H1 (cell line): ENCODE results near the gene CTDNEP1. TPM values are rescaled to one million over a fixed set of nuclear protein-coding genes. Genes with fewer than 3 reads are reported as not detected.

Experiments
- SIX5 ChIP-seq: IDR thresholded peaks from 2 replicates; pipeline ENCODE4 v1.6.1; 2011; ENCODE audit warnings: mild to moderate bottlenecking, low read depth, low read length
- polyA plus RNA-seq, 7 experiments: library from polyadenylated mRNA; depleted of rRNA in 3 of 7; stranded (reverse) in 5 of 7; unstranded in 2 of 7; fragments of >200 nt in 5 of 7; fragments of 200-250 nt in 2 of 7; gene quantifications; 1 replicate in 5 of 7; 2 replicates in 1 of 7; 4 replicates in 1 of 7; pipeline versions ENCODE4 v1.2.1 to v1.2.3, GENCODE V29; 2011 to 2013; ENCODE audit warnings: missing spikeins in 2 of 7, mixed read lengths in 2 of 7
- total RNA-seq: library from RNA; stranded (reverse); fragmentation: NEBNext Ultra II Directional; extraction: Animal tissue kit (Norgen Biotek cat#: 25700); gene quantifications from 2 replicates; pipeline ENCODE4 v1.2.1, GENCODE V29; 2021
- TF ChIP-seq, protein P1 (sequence below): fragments of 300-600 bp; sonication (generic); IDR thresholded peaks from 2 replicates; pipeline ENCODE4 v1.7.1; 2012; ENCODE audit warnings: low read length, moderate library complexity, mild to moderate bottlenecking, inconsistent platforms; ENCODE audit not compliant: insufficient replicate concordance

Gene CTDNEP1
- total and polyA plus RNA-seq, 2 of the 8 experiments (the other 6 are each of a cell fraction or from before 2014, with no cell fraction given): 114 to 123 TPM

DNA sequence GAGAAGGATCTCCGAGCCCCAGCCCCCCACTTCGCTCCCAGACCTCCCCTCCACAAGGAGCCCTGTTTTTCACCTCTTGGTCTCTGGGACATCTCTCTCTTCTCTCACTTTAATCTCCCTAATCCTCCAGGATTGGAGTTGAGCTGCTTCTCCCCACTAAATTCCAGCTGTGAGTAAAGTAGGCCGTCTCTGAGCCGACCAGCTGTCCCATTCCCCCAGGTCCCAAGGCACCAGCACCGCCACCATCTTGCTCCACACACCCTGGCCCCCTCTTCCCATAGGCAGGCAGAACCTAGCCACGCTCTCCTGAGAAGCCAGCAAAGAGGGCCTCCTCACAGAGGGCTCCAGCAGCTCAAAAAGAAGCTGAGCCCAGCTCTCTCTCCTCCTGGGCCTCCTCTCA, 32.8 kb downstream of the CTDNEP1 start (continued):
- TF ChIP-seq SIX5: no peak
- TF ChIP-seq, protein P1, sequence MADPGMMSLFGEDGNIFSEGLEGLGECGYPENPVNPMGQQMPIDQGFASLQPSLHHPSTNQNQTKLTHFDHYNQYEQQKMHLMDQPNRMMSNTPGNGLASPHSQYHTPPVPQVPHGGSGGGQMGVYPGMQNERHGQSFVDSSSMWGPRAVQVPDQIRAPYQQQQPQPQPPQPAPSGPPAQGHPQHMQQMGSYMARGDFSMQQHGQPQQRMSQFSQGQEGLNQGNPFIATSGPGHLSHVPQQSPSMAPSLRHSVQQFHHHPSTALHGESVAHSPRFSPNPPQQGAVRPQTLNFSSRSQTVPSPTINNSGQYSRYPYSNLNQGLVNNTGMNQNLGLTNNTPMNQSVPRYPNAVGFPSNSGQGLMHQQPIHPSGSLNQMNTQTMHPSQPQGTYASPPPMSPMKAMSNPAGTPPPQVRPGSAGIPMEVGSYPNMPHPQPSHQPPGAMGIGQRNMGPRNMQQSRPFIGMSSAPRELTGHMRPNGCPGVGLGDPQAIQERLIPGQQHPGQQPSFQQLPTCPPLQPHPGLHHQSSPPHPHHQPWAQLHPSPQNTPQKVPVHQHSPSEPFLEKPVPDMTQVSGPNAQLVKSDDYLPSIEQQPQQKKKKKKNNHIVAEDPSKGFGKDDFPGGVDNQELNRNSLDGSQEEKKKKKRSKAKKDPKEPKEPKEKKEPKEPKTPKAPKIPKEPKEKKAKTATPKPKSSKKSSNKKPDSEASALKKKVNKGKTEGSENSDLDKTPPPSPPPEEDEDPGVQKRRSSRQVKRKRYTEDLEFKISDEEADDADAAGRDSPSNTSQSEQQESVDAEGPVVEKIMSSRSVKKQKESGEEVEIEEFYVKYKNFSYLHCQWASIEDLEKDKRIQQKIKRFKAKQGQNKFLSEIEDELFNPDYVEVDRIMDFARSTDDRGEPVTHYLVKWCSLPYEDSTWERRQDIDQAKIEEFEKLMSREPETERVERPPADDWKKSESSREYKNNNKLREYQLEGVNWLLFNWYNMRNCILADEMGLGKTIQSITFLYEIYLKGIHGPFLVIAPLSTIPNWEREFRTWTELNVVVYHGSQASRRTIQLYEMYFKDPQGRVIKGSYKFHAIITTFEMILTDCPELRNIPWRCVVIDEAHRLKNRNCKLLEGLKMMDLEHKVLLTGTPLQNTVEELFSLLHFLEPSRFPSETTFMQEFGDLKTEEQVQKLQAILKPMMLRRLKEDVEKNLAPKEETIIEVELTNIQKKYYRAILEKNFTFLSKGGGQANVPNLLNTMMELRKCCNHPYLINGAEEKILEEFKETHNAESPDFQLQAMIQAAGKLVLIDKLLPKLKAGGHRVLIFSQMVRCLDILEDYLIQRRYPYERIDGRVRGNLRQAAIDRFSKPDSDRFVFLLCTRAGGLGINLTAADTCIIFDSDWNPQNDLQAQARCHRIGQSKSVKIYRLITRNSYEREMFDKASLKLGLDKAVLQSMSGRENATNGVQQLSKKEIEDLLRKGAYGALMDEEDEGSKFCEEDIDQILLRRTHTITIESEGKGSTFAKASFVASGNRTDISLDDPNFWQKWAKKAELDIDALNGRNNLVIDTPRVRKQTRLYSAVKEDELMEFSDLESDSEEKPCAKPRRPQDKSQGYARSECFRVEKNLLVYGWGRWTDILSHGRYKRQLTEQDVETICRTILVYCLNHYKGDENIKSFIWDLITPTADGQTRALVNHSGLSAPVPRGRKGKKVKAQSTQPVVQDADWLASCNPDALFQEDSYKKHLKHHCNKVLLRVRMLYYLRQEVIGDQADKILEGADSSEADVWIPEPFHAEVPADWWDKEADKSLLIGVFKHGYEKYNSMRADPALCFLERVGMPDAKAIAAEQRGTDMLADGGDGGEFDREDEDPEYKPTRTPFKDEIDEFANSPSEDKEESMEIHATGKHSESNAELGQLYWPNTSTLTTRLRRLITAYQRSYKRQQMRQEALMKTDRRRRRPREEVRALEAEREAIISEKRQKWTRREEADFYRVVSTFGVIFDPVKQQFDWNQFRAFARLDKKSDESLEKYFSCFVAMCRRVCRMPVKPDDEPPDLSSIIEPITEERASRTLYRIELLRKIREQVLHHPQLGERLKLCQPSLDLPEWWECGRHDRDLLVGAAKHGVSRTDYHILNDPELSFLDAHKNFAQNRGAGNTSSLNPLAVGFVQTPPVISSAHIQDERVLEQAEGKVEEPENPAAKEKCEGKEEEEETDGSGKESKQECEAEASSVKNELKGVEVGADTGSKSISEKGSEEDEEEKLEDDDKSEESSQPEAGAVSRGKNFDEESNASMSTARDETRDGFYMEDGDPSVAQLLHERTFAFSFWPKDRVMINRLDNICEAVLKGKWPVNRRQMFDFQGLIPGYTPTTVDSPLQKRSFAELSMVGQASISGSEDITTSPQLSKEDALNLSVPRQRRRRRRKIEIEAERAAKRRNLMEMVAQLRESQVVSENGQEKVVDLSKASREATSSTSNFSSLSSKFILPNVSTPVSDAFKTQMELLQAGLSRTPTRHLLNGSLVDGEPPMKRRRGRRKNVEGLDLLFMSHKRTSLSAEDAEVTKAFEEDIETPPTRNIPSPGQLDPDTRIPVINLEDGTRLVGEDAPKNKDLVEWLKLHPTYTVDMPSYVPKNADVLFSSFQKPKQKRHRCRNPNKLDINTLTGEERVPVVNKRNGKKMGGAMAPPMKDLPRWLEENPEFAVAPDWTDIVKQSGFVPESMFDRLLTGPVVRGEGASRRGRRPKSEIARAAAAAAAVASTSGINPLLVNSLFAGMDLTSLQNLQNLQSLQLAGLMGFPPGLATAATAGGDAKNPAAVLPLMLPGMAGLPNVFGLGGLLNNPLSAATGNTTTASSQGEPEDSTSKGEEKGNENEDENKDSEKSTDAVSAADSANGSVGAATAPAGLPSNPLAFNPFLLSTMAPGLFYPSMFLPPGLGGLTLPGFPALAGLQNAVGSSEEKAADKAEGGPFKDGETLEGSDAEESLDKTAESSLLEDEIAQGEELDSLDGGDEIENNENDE: no peak
